ENCODE data around the gene HGS. TPM values are rescaled to one million over a fixed set of nuclear protein-coding genes. Genes with fewer than 3 reads are reported as not detected.

HGS gene
- total and polyA plus RNA-seq, 2 of the 13 experiments (the other 11 are each of a cell fraction or from before 2014, with no cell fraction given) = 73.3 to 78.1 TPM

GRCh38 chr17:81647640-81648012 lies 36.2 kb upstream of the HGS start:
- no peak overlapping the region for H3K9ac ChIP-seq (ENCODE audit: insufficient read depth, low read depth, low read length)
- TF ChIP-seq, protein P1, sequence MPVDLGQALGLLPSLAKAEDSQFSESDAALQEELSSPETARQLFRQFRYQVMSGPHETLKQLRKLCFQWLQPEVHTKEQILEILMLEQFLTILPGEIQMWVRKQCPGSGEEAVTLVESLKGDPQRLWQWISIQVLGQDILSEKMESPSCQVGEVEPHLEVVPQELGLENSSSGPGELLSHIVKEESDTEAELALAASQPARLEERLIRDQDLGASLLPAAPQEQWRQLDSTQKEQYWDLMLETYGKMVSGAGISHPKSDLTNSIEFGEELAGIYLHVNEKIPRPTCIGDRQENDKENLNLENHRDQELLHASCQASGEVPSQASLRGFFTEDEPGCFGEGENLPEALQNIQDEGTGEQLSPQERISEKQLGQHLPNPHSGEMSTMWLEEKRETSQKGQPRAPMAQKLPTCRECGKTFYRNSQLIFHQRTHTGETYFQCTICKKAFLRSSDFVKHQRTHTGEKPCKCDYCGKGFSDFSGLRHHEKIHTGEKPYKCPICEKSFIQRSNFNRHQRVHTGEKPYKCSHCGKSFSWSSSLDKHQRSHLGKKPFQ (CRISPR knock-in tag; IDR thresholded peaks at IDR 0.05; ENCODE audit: insufficient replicate concordance) = no peak
- TF ChIP-seq SRSF1 (optimal IDR thresholded peaks at IDR 0.05; ENCODE audit: low read depth, low read length) = no peak
- no peaks in the 10 kb centered on the region for H4K20me1 ChIP-seq (ENCODE audit: insufficient read depth, low read length)
- 0 out of 5 replicates have a peak, but pooled peaks cover 0 to 7% of the 10 kb centered on the region in 2 experiments for H3K27me3 ChIP-seq (ENCODE audit: control insufficient read depth in 1 of 2, insufficient read depth in 2 of 2, low read length in 2 of 2)
- in situ Hi-C loops (cut with HindIII; ENCODE audit: extremely low pct_ligation_motif_present, low pct_unique_long_range_greater_than_20kb) (no loop called here), intact Hi-C loops (cut with micrococcal nuclease; ENCODE audit: unreplicated experiment) (no loop called here)
- FAIRE-seq (no peak), DNase-seq (ENCODE audit: low spot score) (no peak), ATAC-seq (no peak)
- H3K4me2 ChIP-seq (ENCODE audit: low read depth, low read length) = no peak overlapping the region
- H2AFZ ChIP-seq (ENCODE audit: low read length) = no peak overlapping the region
- no TSS peak for BruUV-seq (replicated peaks)
- H3K27ac ChIP-seq (ENCODE audit: extremely low read length, insufficient read depth, low read length) = no peak overlapping the region
- H3K4me3 ChIP-seq (replicated peaks in 1 of 3; ENCODE audit: insufficient read depth in 1 of 3, low read depth in 2 of 3, low read length in 3 of 3) = no peak overlapping the region
- peaks cover 17% of the 10 kb centered on the region for H3K4me1 ChIP-seq (ENCODE audit: insufficient read depth, low read length)
- WGBS (ENCODE audit: low lambda C conversion rate) = 58% methylated on average over 11 of the region's 21 CpGs
- ChIA-PET POLR2A (interaction anchor here (1.2 kb wide), 1 partner anchor 11 kb away, joined by 4 read pairs; the partner anchor contains the start of gene NPLOC4), CTCF (ENCODE audit: low intra/inter-chr PET ratio, low total read pairs) (no interaction called here)
- H3K9me3 ChIP-seq (ENCODE audit: low read length) = peaks cover 6% of the 10 kb centered on the region; the same call in 1 of the 2 replicates
- H3K79me2 ChIP-seq (ENCODE audit: insufficient read depth, low read length) = no peaks in the 10 kb centered on the region
- no peaks in the 10 kb centered on the region for H3K36me3 ChIP-seq (replicated peaks in 1 of 2; ENCODE audit: control insufficient read depth in 1 of 2, insufficient read depth in 2 of 2, low read length in 2 of 2)

DNA sequence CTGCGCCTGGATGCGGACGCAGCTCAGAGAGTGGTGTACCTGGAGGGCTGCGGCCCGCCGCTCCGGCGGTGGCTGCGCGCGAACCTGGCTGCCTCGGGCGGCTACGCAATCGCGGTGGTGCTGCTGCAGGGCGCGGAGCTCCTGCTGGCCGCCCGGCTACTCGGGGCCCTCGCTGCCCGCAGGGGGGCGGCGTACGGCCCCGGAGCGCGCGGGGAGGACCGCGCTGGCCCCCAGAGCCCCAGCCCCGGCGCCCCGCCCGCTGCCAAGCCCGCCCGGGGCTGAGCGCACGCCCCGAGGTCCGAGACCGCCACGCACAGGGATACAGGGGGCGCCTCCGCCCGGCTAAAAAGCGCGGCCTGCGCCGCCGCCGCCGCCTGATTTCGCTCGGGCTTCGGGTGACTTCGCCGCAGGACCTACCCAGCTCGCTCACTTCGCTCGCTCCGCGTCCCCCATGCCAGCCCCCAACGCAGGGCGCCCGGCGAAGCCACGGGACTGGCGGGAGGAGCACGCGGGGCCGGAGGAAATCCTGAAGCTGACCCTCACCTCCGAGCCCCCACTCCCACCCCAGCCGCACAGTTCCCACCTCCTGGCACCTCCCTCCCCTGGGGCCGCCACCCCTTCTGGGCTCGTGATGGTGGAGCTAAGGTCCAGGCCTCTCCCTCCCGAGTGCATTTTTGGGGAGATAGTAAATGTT lies 35.7 kb upstream of the HGS start:
- no peak for FAIRE-seq
- DNase-seq (ENCODE audit: low spot score) = no peak
- in situ Hi-C loops (cut with HindIII; ENCODE audit: extremely low pct_ligation_motif_present, low pct_unique_long_range_greater_than_20kb) = no loop called here
- H3K4me3 ChIP-seq (replicated peaks in 1 of 3; ENCODE audit: insufficient read depth in 1 of 3, low read depth in 2 of 3, low read length in 3 of 3) = no peak overlapping the region
- ChIA-PET POLR2A (interaction anchor here (1.2 kb wide), 1 partner anchor 12 kb away, joined by 4 read pairs; the partner anchor contains the start of gene NPLOC4), CTCF (ENCODE audit: low intra/inter-chr PET ratio, low total read pairs) (no interaction called here)
- H2AFZ ChIP-seq (ENCODE audit: low read length) = no peak overlapping the region
- H3K79me2 ChIP-seq (ENCODE audit: insufficient read depth, low read length) = no peaks in the 10 kb centered on the region
- H3K4me1 ChIP-seq (ENCODE audit: insufficient read depth, low read length) = peaks cover 23% of the 10 kb centered on the region
- H3K27ac ChIP-seq (ENCODE audit: extremely low read length, insufficient read depth, low read length) = no peak overlapping the region
- no peaks in the 10 kb centered on the region for H4K20me1 ChIP-seq (ENCODE audit: insufficient read depth, low read length)
- 90% methylated on average over 74 of the region's 78 CpGs for WGBS (ENCODE audit: low lambda C conversion rate)
- H3K27me3 ChIP-seq (ENCODE audit: control insufficient read depth in 1 of 2, insufficient read depth in 2 of 2, low read length in 2 of 2) = 0 out of 5 replicates have a peak, but pooled peaks cover 0 to 7% of the 10 kb centered on the region in 2 experiments
- no peak overlapping the region for H3K9ac ChIP-seq (ENCODE audit: insufficient read depth, low read depth, low read length)
- intact Hi-C loops (cut with micrococcal nuclease; ENCODE audit: unreplicated experiment) = no loop called here
- H3K9me3 ChIP-seq (ENCODE audit: low read length) = peaks cover 6% of the 10 kb centered on the region; the same call in 1 of the 2 replicates
- H3K36me3 ChIP-seq (replicated peaks in 1 of 2; ENCODE audit: control insufficient read depth in 1 of 2, insufficient read depth in 2 of 2, low read length in 2 of 2) = no peaks in the 10 kb centered on the region
- H3K4me2 ChIP-seq (ENCODE audit: low read depth, low read length) = no peak overlapping the region
- no TSS peak for BruUV-seq (replicated peaks)
- ATAC-seq = no peak
- no peak for TF ChIP-seq HOXD1 (CRISPR knock-in tag; IDR thresholded peaks at IDR 0.05)
- no peak for TF ChIP-seq NFIC (IDR thresholded peaks at IDR 0.05; ENCODE audit: low read length)
- TF ChIP-seq SMARCC2 (IDR thresholded peaks at IDR 0.05) = no peak
- no peak for TF ChIP-seq ZNF691 (CRISPR knock-in tag; IDR thresholded peaks at IDR 0.05; ENCODE audit: borderline replicate concordance, low read depth)
- TF ChIP-seq ZNF460 (CRISPR knock-in tag; IDR thresholded peaks at IDR 0.05; ENCODE audit: borderline replicate concordance) = no peak
- no peak for TF ChIP-seq KDM4B (CRISPR knock-in tag; IDR thresholded peaks at IDR 0.05)
- no peak for TF ChIP-seq ZNF235 (CRISPR knock-in tag; IDR thresholded peaks at IDR 0.05; ENCODE audit: borderline replicate concordance)
- no peak for TF ChIP-seq STAT6 (CRISPR knock-in tag; IDR thresholded peaks at IDR 0.05; ENCODE audit: borderline replicate concordance)
- TF ChIP-seq SCMH1 (CRISPR knock-in tag; IDR thresholded peaks at IDR 0.05; ENCODE audit: borderline replicate concordance) = no peak
- TF ChIP-seq ZNF468 (CRISPR knock-in tag; IDR thresholded peaks at IDR 0.05) = no peak
